SKM-1 (cell line): ENCODE data around the gene ADCY3.
"Not testable (repeated sequence)": the region's sequence is repeated elsewhere in the genome, so short reads cannot be mapped to it uniquely, and the experiment has no call there.

Source experiments
- DNase-seq: peaks from one replicate; lab custom pipeline; 2025; ENCODE audit not compliant: unreplicated experiment; lab: John Stamatoyannopoulos, UW

The ADCY3 gene

GRCh38 chr2:24852026-24852425, 68.0 kb downstream of the ADCY3 start:
- DNase-seq = no peak

GRCh38 chr2:24850944-24851343, 69.1 kb downstream of the ADCY3 start:
- DNase-seq = no peak

GRCh38 chr2:24845691-24846090, 74.3 kb downstream of the ADCY3 start:
- DNase-seq = no peak

- DNase-seq = no peak
Measured at GRCh38 chr2:24844023-24844685, 75.9 kb downstream of the ADCY3 start.

GRCh38 chr2:24843330-24843860, 76.6 kb downstream of the ADCY3 start:
- DNase-seq = no peak

GRCh38 chr2:24842081-24843050, 77.7 kb downstream of the ADCY3 start:
- DNase-seq = no peak

GRCh38 chr2:24840962-24841945, 78.8 kb downstream of the ADCY3 start:
- no peak for DNase-seq

GRCh38 chr2:24840164-24840869, 79.7 kb downstream of the ADCY3 start:
- no peak for DNase-seq

GRCh38 chr2:24839729-24840128, 80.3 kb downstream of the ADCY3 start:
- no peak for DNase-seq

- no peak for DNase-seq
Measured at GRCh38 chr2:24838541-24838940, 81.5 kb downstream of the ADCY3 start.

- DNase-seq = no peak
Measured at GRCh38 chr2:24837996-24838513, 82.0 kb downstream of the ADCY3 start.

- DNase-seq = no peak
Measured at GRCh38 chr2:24836706-24837105, 83.3 kb downstream of the ADCY3 start.

- DNase-seq = no peak
Measured at GRCh38 chr2:24836206-24836605, 83.8 kb downstream of the ADCY3 start.

GRCh38 chr2:24835411-24835810, 84.6 kb downstream of the ADCY3 start:
- not testable (repeated sequence) for DNase-seq

- no peak for DNase-seq
Measured at GRCh38 chr2:24834733-24835395, 85.2 kb downstream of the ADCY3 start.

- DNase-seq = no peak
Measured at GRCh38 chr2:24833821-24834732, 86.0 kb downstream of the ADCY3 start.

GRCh38 chr2:24832931-24833701, 86.9 kb downstream of the ADCY3 start:
- no peak for DNase-seq

GRCh38 chr2:24832521-24832920, 87.5 kb downstream of the ADCY3 start:
- no peak for DNase-seq
